HepG2 (cell line): ENCODE data around the gene MILR1. TPM values are rescaled to one million over a fixed set of nuclear protein-coding genes. Genes with fewer than 3 reads are reported as not detected.
A peak's percentile ranks its signal among the peaks of the same experiment; 100 is the strongest.

Source experiments
- AGO2 ChIP-seq: fragments of 200-400 bp; formaldehyde crosslinking; optimal IDR thresholded peaks from 2 replicates; pipeline ENCODE3; 2017; ENCODE audit warnings: mild to moderate bottlenecking, low read depth, low read length, moderate library complexity
- FOXA1 ChIP-seq, 2 experiments: fragments of 450-650 bp in 1 of 2; sonication (generic) in 1 of 2; formaldehyde crosslinking in 1 of 2; IDR thresholded peaks; 2 replicates each; pipeline versions ENCODE4 v1.4.0 to v1.6.1; 2016 to 2020; ENCODE audit warnings: missing genetic modification reagents in 1 of 2
- IRF9 ChIP-seq: sonication (generic); formaldehyde crosslinking; IDR thresholded peaks from 2 replicates; pipeline ENCODE4 v1.8.0; 2022; ENCODE audit warnings: missing genetic modification reagents, mild to moderate bottlenecking, borderline replicate concordance
- LCORL ChIP-seq, 2 experiments: fragments of 450-650 bp in 1 of 2; sonication (generic) in 1 of 2; formaldehyde crosslinking in 1 of 2; IDR thresholded peaks; 2 replicates each; pipeline versions ENCODE4 v1.5.0 to v1.6.1; 2017 to 2020; ENCODE audit warnings: antibody characterized with exemption in 1 of 2, missing genetic modification reagents in 1 of 2
- NR2F6 ChIP-seq, 2 experiments: IDR thresholded peaks; 2 replicates each; pipeline ENCODE4 v1.6.1; 2016; ENCODE audit warnings: antibody characterized with exemption in 1 of 2, mild to moderate bottlenecking in 1 of 2
- SNAPC4 ChIP-seq: sonication (generic); formaldehyde crosslinking; IDR thresholded peaks from 2 replicates; pipeline ENCODE4 v1.4.0; 2020; ENCODE audit warnings: mild to moderate bottlenecking, missing genetic modification reagents
- SRSF9 ChIP-seq: fragments of 200-400 bp; formaldehyde crosslinking; IDR thresholded peaks from 2 replicates; pipeline ENCODE4 v1.6.1; 2018; ENCODE audit warnings: borderline replicate concordance, mild to moderate bottlenecking, low read depth, low read length; ENCODE audit not compliant: insufficient read depth, poor library complexity, severe bottlenecking
- ZBTB25 ChIP-seq: IDR thresholded peaks from 2 replicates; pipeline ENCODE4 v1.6.1; 2018; ENCODE audit warnings: missing genetic modification reagents
- ZNF510 ChIP-seq: sonication (generic); formaldehyde crosslinking; IDR thresholded peaks from 2 replicates; pipeline ENCODE4 v1.4.0; 2020; ENCODE audit warnings: low read depth, mild to moderate bottlenecking, missing genetic modification reagents
- ZNF646 ChIP-seq: sonication (generic); formaldehyde crosslinking; IDR thresholded peaks from 2 replicates; pipeline ENCODE4 v1.9.0; 2021; ENCODE audit warnings: mild to moderate bottlenecking, missing genetic modification reagents
- ZNF768 ChIP-seq: sonication (generic); formaldehyde crosslinking; IDR thresholded peaks from 2 replicates; pipeline ENCODE4 v1.4.0; 2020; ENCODE audit warnings: missing genetic modification reagents
- polyA plus RNA-seq, 8 experiments: library from polyadenylated mRNA; depleted of rRNA in 3 of 8; stranded (reverse) in 7 of 8; unstranded in 1 of 8; fragments of >200 nt; fragmentation: Illumina TruSeq in 4 of 8; extraction: Trizol in 4 of 8; gene quantifications; 2 replicates each; pipeline versions ENCODE4 v1.2.1 to v1.2.3, GENCODE V29; 2011 to 2016; ENCODE audit warnings: low read depth in 4 of 8, missing spikeins in 1 of 8, mixed read lengths in 1 of 8; ENCODE audit not compliant: insufficient read depth in 1 of 8
- total RNA-seq, 5 experiments: library from RNA; depleted of rRNA; stranded (reverse); fragments of >200 nt; fragmentation: Illumina TruSeq; extraction: Trizol; gene quantifications; 2 replicates each; pipeline ENCODE4 v1.2.3, GENCODE V29; 2016; ENCODE audit warnings: low read depth in 1 of 5

The MILR1 gene
- total and polyA plus RNA-seq, 2 of the 13 experiments (the other 11 are each of a cell fraction or from before 2014, with no cell fraction given), result 0.27 to 1.7 TPM

DNA sequence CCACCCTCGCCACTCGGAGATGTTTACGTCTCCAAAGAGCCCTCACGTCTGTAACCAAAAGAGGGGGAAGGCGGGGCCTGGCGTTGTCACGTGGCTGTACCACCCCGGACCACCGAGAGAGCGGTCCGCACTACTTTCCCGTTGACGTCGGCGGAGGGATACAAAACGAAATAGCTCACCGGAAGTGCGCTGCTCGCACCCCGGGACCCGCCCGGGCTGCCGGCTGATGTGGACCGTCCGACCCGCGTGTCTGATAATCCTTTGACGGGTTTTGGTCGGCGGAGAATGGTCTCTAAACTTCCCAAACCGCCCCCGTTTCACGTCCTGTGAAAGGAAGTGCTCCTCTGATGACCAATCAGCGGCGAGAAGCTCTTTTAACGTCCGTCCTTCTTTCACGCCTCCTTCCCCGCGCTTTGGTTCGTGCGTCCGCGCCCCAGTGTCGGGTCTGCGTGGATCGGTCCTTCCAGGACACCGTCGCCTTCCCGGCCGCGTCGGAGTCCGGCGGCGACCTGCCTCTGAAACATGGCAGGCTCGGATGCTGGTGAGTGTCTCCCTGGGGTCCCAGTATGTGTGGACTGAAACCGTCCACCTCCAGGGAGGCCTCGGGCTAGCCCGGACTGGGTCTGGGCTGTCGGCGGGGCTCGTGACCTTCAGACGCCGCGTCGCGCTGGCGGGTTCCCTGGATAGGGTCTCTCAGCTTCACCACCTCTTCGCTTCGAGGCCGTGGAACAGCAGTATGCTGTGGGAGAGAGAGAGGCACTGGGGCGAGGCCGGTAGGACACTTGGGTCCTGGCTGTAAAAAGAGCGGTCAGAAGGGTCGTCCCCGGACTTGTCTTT lies 57.9 kb downstream of the MILR1 start, which contains the start of gene CEP95 (continued):
- TF ChIP-seq NR2F6 (IDR thresholded peaks at IDR 0.05), result no peak; the same call in 1 of the 2 replicates
- TF ChIP-seq NR2F6 (CRISPR knock-in tag; IDR thresholded peaks at IDR 0.05), result peak; percentile 33
- TF ChIP-seq FOXA1 (IDR thresholded peaks at IDR 0.05), result no peak
- TF ChIP-seq FOXA1 (CRISPR knock-in tag; IDR thresholded peaks at IDR 0.05), result peak; percentile 38
- peak; percentile 79 for TF ChIP-seq ZNF768 (CRISPR knock-in tag)
- no peak for TF ChIP-seq ZNF646 (CRISPR knock-in tag)
- no peak for TF ChIP-seq SRSF9
- TF ChIP-seq SNAPC4 (CRISPR knock-in tag), result peak; percentile 71; the same call in 1 of the 2 replicates
- peak; percentile 87 for TF ChIP-seq ZBTB25 (CRISPR knock-in tag)
- TF ChIP-seq LCORL (IDR thresholded peaks at IDR 0.05), result no peak
- peak; percentile 49; the same call in 1 of the 2 replicates for TF ChIP-seq LCORL (CRISPR knock-in tag; IDR thresholded peaks at IDR 0.05)
- peak; percentile 93 for TF ChIP-seq IRF9
- TF ChIP-seq AGO2, result peak; percentile 85
- no peak for TF ChIP-seq ZNF510
